Subcutaneous abdominal adipose tissue (tissue), 5 donors: Measurements from ENCODE around the gene ERCC3.
"Not testable (repeated sequence)": the region's sequence is repeated elsewhere in the genome, so short reads cannot be mapped to it uniquely, and the experiment has no call there.

Experiments used
- H3K27ac ChIP-seq: one replicate; pipeline ENCODE4 v1.7.0; 2013; ENCODE audit warnings: low read depth, mild to moderate bottlenecking, inconsistent platforms, low read length, moderate library complexity
- H3K27me3 ChIP-seq, 5 donors: one replicate each; pipeline ENCODE4 v1.7.0; 2013; ENCODE audit warnings: low read length in 5 of 5, inconsistent platforms in 1 of 5; ENCODE audit not compliant: control insufficient read depth in 5 of 5, insufficient read depth in 4 of 5
- H3K36me3 ChIP-seq, 5 donors: one replicate each; pipeline ENCODE4 v1.7.0; 2013; ENCODE audit warnings: low read length in 5 of 5; ENCODE audit not compliant: control insufficient read depth in 5 of 5, insufficient read depth in 5 of 5
- H3K4me1 ChIP-seq, 5 donors: one replicate each; pipeline ENCODE4 v1.7.0; 2013; ENCODE audit warnings: low read length in 5 of 5, mild to moderate bottlenecking in 3 of 5, moderate library complexity in 1 of 5; ENCODE audit not compliant: control insufficient read depth in 5 of 5, insufficient read depth in 5 of 5
- H3K4me3 ChIP-seq, 5 donors: one replicate each; pipeline ENCODE4 v1.7.0; 2013; ENCODE audit warnings: low read length in 5 of 5, low read depth in 1 of 5
- H3K9ac ChIP-seq, 5 donors: one replicate each; pipeline ENCODE4 v1.7.0; 2013; ENCODE audit warnings: low read length in 5 of 5, mild to moderate bottlenecking in 4 of 5, moderate library complexity in 3 of 5
- H3K9me3 ChIP-seq, 5 donors: one replicate each; pipeline ENCODE4 v1.7.0; 2013; ENCODE audit warnings: low read length in 5 of 5; ENCODE audit not compliant: control insufficient read depth in 5 of 5
- donor health status: healthy.
- donor health status: healthy.
- donor health status: healthy.
- donor health status: healthy.
- donor health status: healthy.

The ERCC3 gene

GRCh38 chr2:127231130-127231865, 62.6 kb downstream of the ERCC3 start:
- no peaks in the 10 kb centered on the region for H3K36me3 ChIP-seq
- peaks cover 0 to 7% (median 0%) of the 10 kb centered on the region in 5 donors for H3K9me3 ChIP-seq
- peak overlapping the region; percentile 81 for H3K27ac ChIP-seq
- peaks cover 0 to 3% (median 0%) of the 10 kb centered on the region in 5 donors for H3K27me3 ChIP-seq
- H3K4me1 ChIP-seq = peaks cover 5 to 16% (median 8%) of the 10 kb centered on the region in 5 donors
- no peak overlapping the region for H3K9ac ChIP-seq
- no peak overlapping the region for H3K4me3 ChIP-seq

- H3K9ac ChIP-seq = no peak overlapping the region
- H3K27me3 ChIP-seq = peaks cover 0 to 8% (median 0%) of the 10 kb centered on the region in 5 donors
- peaks cover 0 to 7% (median 0%) of the 10 kb centered on the region in 5 donors for H3K9me3 ChIP-seq
- H3K36me3 ChIP-seq = no peaks in the 10 kb centered on the region
- no peak overlapping the region for H3K4me3 ChIP-seq
- H3K4me1 ChIP-seq = peaks cover 5 to 16% (median 8%) of the 10 kb centered on the region in 5 donors
- no peak overlapping the region for H3K27ac ChIP-seq
These were observed 64.4 kb downstream of the ERCC3 start for GRCh38 chr2:127229555-127229954.

GRCh38 chr2:127228102-127228501, 65.8 kb downstream of the ERCC3 start:
- Histone ChIP-seq H3K9me3 (peaks cover 0 to 7% (median 0%) of the 10 kb centered on the region in 5 donors), H3K27me3 (peaks cover 0 to 8% (median 0%) of the 10 kb centered on the region in 5 donors), H3K27ac (no peak overlapping the region), H3K9ac (no peak overlapping the region), H3K36me3 (no peaks in the 10 kb centered on the region), H3K4me3 (no peak overlapping the region), H3K4me1 (peaks cover 5 to 16% (median 8%) of the 10 kb centered on the region in 5 donors)

GRCh38 chr2:127227264-127227660, 66.7 kb downstream of the ERCC3 start:
- H3K9me3 ChIP-seq, H3K27ac ChIP-seq, H3K36me3 ChIP-seq, H3K9ac ChIP-seq, H3K27me3 ChIP-seq, H3K4me3 ChIP-seq: not testable (repeated sequence)
- H3K4me1 ChIP-seq = peaks cover 5 to 16% (median 8%) of the 10 kb centered on the region in 5 donors

- Histone ChIP-seq H3K9me3 (peaks cover 0 to 7% (median 0%) of the 10 kb centered on the region in 5 donors), H3K27ac (no peak overlapping the region), H3K4me1 (peaks cover 5 to 15% (median 8%) of the 10 kb centered on the region in 5 donors), H3K36me3 (no peaks in the 10 kb centered on the region), H3K27me3 (peaks cover 0 to 8% (median 0%) of the 10 kb centered on the region in 5 donors), H3K9ac (no peak overlapping the region), H3K4me3 (no peak overlapping the region)
These were observed 67.3 kb downstream of the ERCC3 start for GRCh38 chr2:127226520-127227263.

GRCh38 chr2:127226132-127226519, 67.8 kb downstream of the ERCC3 start:
- no peak overlapping the region for H3K9ac ChIP-seq
- H3K4me3 ChIP-seq = no peak overlapping the region

GRCh38 chr2:127225186-127225960, 68.6 kb downstream of the ERCC3 start:
- H3K4me3 ChIP-seq = no peak overlapping the region
- H3K36me3 ChIP-seq = no peaks in the 10 kb centered on the region
- H3K9ac ChIP-seq = no peak overlapping the region
- H3K27ac ChIP-seq = no peak overlapping the region
- H3K27me3 ChIP-seq = peaks cover 0 to 13% (median 4%) of the 10 kb centered on the region in 5 donors
- peaks cover 3 to 14% (median 12%) of the 10 kb centered on the region in 5 donors for H3K4me1 ChIP-seq
- peaks cover 0 to 7% (median 0%) of the 10 kb centered on the region in 5 donors for H3K9me3 ChIP-seq

More at GRCh38 chr2:127226132-127226519, 67.8 kb downstream of the ERCC3 start:
- Histone ChIP-seq H3K27ac (no peak overlapping the region), H3K36me3 (no peaks in the 10 kb centered on the region), H3K27me3 (peaks cover 0 to 8% (median 0%) of the 10 kb centered on the region in 5 donors), H3K9me3 (peaks cover 0 to 7% (median 0%) of the 10 kb centered on the region in 5 donors), H3K4me1 (peaks cover 3 to 10% (median 8%) of the 10 kb centered on the region in 5 donors)

GRCh38 chr2:127224135-127224534, 69.8 kb downstream of the ERCC3 start:
- peaks cover 4 to 23% (median 20%) of the 10 kb centered on the region in 5 donors for H3K4me1 ChIP-seq
- H3K27ac ChIP-seq, H3K4me3 ChIP-seq, H3K9me3 ChIP-seq, H3K9ac ChIP-seq, H3K36me3 ChIP-seq: not testable (repeated sequence)
- peaks cover 1 to 20% (median 9%) of the 10 kb centered on the region in 5 donors for H3K27me3 ChIP-seq

- Histone ChIP-seq H3K36me3 (no peaks in the 10 kb centered on the region), H3K9me3 (peaks cover 0 to 12% (median 0%) of the 10 kb centered on the region in 5 donors), H3K9ac (no peak overlapping the region), H3K4me3 (peak overlapping the region; percentile 47 to 65 (median 51)), H3K27me3 (peaks cover 8 to 31% (median 22%) of the 10 kb centered on the region in 5 donors), H3K27ac (no peak overlapping the region), H3K4me1 (peaks cover 1 to 23% (median 22%) of the 10 kb centered on the region in 5 donors)
These were observed 73.0 kb downstream of the ERCC3 start for GRCh38 chr2:127220768-127221527.
